ENCODE data around the gene GLYATL2.

GLYATL2 gene

DNA sequence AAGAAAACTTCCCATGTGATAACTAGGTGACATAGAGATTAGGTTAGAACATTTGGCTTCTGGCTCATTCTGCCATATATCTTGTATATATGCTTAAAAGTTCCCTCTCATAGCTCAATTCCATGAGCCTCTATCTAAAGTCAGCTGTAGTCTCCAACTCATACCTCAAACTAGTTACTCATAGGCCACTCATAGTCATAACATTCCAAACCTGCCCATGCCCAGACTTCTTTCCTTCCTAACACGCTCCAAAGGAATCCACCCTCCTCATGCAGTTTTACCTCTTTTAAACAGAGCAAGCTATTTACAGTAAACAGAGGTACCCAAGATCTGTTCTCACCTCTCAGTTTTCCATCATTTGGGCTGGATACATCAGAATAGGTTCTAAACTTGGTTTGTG is 39.4 kb downstream of the GLYATL2 start:
- H3K4me3 ChIP-seq (ENCODE audit: control insufficient read depth, low read depth, low read length) = no peak overlapping the region
- TF ChIP-seq, protein P1, sequence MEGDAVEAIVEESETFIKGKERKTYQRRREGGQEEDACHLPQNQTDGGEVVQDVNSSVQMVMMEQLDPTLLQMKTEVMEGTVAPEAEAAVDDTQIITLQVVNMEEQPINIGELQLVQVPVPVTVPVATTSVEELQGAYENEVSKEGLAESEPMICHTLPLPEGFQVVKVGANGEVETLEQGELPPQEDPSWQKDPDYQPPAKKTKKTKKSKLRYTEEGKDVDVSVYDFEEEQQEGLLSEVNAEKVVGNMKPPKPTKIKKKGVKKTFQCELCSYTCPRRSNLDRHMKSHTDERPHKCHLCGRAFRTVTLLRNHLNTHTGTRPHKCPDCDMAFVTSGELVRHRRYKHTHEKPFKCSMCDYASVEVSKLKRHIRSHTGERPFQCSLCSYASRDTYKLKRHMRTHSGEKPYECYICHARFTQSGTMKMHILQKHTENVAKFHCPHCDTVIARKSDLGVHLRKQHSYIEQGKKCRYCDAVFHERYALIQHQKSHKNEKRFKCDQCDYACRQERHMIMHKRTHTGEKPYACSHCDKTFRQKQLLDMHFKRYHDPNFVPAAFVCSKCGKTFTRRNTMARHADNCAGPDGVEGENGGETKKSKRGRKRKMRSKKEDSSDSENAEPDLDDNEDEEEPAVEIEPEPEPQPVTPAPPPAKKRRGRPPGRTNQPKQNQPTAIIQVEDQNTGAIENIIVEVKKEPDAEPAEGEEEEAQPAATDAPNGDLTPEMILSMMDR (conservative IDR thresholded peaks at IDR 0.05; ENCODE audit: control insufficient read depth, insufficient read depth, low read depth, low read length) = no peak
- peak; percentile 33 for DNase-seq (ENCODE audit: low read depth)

DNA sequence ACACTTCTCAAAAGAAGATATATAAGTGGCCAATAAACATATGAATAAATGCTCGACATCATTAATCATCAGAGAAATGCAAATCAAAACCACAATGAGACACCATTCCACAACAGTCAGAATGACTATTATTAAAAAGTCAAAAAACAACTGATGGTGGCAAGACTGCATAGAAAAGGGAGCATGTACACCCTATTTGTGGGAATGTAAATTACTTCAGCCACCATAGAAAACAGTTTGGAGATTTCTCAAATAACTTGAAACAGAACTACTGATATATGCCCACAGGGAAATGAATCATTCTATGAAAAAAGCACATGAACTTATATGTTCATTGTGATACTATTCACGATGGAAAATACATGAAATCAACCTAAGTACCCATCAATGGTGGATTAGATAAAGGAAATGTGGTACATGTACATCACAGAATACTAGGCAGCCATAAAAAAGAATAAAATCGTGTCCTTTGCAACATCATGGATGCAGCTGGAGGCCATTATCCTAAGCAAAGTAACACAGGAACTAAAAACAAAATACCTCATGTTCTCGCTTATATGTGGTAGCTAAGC is 42.4 kb downstream of the GLYATL2 start:
- no peak overlapping the region for H3K4me3 ChIP-seq (ENCODE audit: control insufficient read depth, low read depth, low read length)
- TF ChIP-seq, protein P1 (conservative IDR thresholded peaks at IDR 0.05; ENCODE audit: control insufficient read depth, insufficient read depth, low read depth, low read length) = no peak
- no peak for DNase-seq (ENCODE audit: low read depth)

DNA sequence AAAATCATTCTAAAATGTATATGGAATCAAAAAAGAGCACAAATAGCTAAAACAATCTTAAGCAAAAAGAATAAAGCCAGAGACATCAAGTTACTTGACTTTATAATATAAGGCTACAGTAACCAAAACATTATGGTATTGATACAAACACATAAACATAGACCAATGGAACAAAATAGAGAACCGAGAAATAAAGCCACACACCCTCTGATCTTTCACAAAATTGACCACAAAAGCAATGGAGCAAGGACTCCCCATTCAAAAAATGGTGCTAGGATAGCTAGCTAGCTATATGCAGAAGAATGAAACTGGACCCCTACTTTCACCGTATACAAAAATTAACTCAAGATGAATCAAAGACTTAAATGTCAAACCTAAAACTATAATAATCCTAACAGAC is 43.2 kb downstream of the GLYATL2 start:
- TF ChIP-seq, protein P1 (conservative IDR thresholded peaks at IDR 0.05; ENCODE audit: control insufficient read depth, insufficient read depth, low read depth, low read length) = no peak

DNA sequence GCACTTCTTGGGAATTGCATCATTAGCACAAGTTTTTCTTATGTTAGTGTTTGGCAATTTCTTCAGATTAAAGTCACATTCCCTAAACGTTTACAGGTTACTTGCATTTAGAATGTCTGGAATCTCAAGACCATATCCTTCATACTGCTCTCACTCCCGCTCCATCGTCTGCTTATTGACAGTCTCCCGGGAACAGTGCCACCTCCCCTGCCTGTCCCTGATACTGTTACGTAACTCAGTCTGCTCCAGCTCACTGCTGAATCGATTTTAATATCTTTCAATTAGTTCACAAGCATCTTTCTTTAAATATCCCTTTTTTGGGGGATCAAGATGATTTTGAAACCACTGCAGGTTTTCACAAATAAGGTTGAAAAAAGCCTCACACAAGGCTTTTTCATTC is 48.2 kb downstream of the GLYATL2 start:
- DNase-seq (ENCODE audit: low read depth) = no peak
- TF ChIP-seq, protein P1 (conservative IDR thresholded peaks at IDR 0.05; ENCODE audit: control insufficient read depth, insufficient read depth, low read depth, low read length) = no peak
- H3K4me3 ChIP-seq (ENCODE audit: control insufficient read depth, low read depth, low read length) = no peak overlapping the region

More for the DNA sequence above, 43.2 kb downstream of the GLYATL2 start:
- DNase-seq (ENCODE audit: low read depth) = no peak
- H3K4me3 ChIP-seq (ENCODE audit: control insufficient read depth, low read depth, low read length) = no peak overlapping the region

DNA sequence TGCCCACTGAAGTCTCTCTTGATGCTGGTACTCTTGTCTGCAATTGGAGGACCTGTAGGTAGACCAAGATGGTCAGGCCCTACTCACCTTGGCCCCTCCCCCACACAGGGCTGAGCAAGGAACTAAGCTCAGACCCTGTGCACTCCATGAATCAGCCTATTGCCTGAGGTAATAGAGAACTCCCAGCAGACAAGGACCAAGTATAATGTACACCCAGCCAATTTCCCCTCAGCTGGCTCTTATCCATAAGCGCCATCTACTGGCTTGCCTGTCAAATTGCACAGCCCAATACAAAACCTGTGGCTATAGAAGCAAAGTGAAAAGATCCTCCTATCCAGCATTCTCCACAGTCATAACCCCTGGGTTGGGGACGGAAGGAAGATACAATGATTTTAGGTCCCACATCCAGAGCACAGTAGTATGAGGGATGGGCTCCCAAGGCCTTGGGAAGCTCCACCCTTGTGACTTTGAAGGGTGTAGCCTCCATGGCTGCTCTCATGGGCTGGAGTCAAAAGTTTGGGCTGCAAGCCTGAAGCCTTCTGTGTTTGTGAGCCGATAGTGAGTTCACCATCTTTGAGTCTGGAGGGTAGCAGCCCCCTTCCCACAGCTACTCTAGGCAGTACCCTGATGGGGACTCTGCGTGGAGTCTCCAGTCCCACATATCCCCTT is 56.0 kb downstream of the GLYATL2 start:
- DNase-seq (ENCODE audit: low read depth) = peak; percentile 77
- H3K4me3 ChIP-seq (ENCODE audit: control insufficient read depth, low read depth, low read length) = no peak overlapping the region
- TF ChIP-seq, protein P1 (conservative IDR thresholded peaks at IDR 0.05; ENCODE audit: control insufficient read depth, insufficient read depth, low read depth, low read length) = peak; percentile 87

DNA sequence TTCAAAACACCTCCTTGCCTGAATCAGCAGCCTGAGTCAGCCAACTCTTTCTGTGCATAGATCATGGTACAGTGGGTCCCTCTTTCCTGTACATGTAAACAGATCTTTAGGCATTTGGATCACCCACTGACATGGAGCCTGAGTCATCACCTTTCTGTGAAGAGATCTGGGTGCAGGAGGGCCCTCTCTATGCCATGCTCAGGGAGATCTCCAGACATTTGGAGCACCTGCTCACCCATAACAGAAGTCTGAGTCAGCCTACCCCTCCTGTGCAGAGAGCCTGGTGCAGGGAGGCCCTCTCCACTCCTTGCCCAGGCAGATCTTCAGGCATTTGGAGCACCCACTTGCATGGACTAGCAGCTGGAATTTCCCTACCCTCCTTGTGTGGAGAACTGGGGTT is 56.6 kb downstream of the GLYATL2 start:
- TF ChIP-seq, protein P1 (conservative IDR thresholded peaks at IDR 0.05; ENCODE audit: control insufficient read depth, insufficient read depth, low read depth, low read length) = no peak
- peak; percentile 78 for DNase-seq (ENCODE audit: low read depth)
- H3K4me3 ChIP-seq (ENCODE audit: control insufficient read depth, low read depth, low read length) = no peak overlapping the region

Data from fibroblast of mammary gland (primary cell).